H9 (cell line): ENCODE results near the gene KCNMB1. TPM values are rescaled to one million over a fixed set of nuclear protein-coding genes. Genes with fewer than 3 reads are reported as not detected.

Experiments
- DNase-seq: peaks from one replicate; pipeline ENCODE4 v3.0.0-alpha.2; 2017
- H2AFZ ChIP-seq: one replicate; pipeline ENCODE4 v1.6.1; 2013; ENCODE audit warnings: mild to moderate bottlenecking, low read length, control low read depth, moderate library complexity
- H2AK5ac ChIP-seq: 2 replicates; pipeline ENCODE4 v1.6.1; 2013; ENCODE audit warnings: low read length, control low read depth, mixed read lengths; ENCODE audit not compliant: insufficient read length
- H2BK120ac ChIP-seq: one replicate; pipeline ENCODE4 v1.6.1; 2013; ENCODE audit warnings: low read depth, mild to moderate bottlenecking, low read length, control low read depth, inconsistent platforms; ENCODE audit not compliant: poor library complexity, severe bottlenecking
- H2BK12ac ChIP-seq: 2 replicates; pipeline ENCODE4 v1.6.1; 2013; ENCODE audit warnings: low read length, control low read depth, mixed read lengths, low read depth; ENCODE audit not compliant: insufficient read length
- H2BK15ac ChIP-seq: 2 replicates; pipeline ENCODE4 v1.6.1; 2013; ENCODE audit warnings: low read depth, low read length, control low read depth
- H2BK20ac ChIP-seq: one replicate; pipeline ENCODE4 v1.6.1; 2013; ENCODE audit warnings: low read depth, mild to moderate bottlenecking, low read length, control low read depth, inconsistent platforms; ENCODE audit not compliant: poor library complexity, severe bottlenecking
- H2BK5ac ChIP-seq: 2 replicates; pipeline ENCODE4 v1.6.1; 2013; ENCODE audit warnings: low read length, control low read depth, mixed read lengths; ENCODE audit not compliant: insufficient read length
- H3K14ac ChIP-seq: 2 replicates; pipeline ENCODE4 v1.6.1; 2013; ENCODE audit warnings: low read length, control low read depth; ENCODE audit not compliant: insufficient read depth
- H3K18ac ChIP-seq: 2 replicates; pipeline ENCODE4 v1.6.1; 2013; ENCODE audit warnings: low read depth, mild to moderate bottlenecking, mixed read lengths, low read length, control low read depth; ENCODE audit not compliant: insufficient read length
- H3K23ac ChIP-seq: 2 replicates; pipeline ENCODE4 v1.6.1; 2013; ENCODE audit warnings: low read length, control low read depth, mixed read lengths, low read depth; ENCODE audit not compliant: insufficient read length
- H3K23me2 ChIP-seq: 2 replicates; pipeline ENCODE4 v1.6.1; 2013; ENCODE audit warnings: low read depth, mild to moderate bottlenecking, mixed read lengths, low read length, control low read depth; ENCODE audit not compliant: insufficient read length, poor library complexity, severe bottlenecking
- H3K27ac ChIP-seq: 2 replicates; pipeline ENCODE4 v1.5.1; 2013; ENCODE audit warnings: low read length, control low read depth, mixed read lengths, low read depth; ENCODE audit not compliant: insufficient read length
- H3K27me3 ChIP-seq: 2 replicates; pipeline ENCODE4 v1.6.1; 2013; ENCODE audit warnings: low read length, control low read depth, inconsistent platforms; ENCODE audit not compliant: insufficient read depth
- H3K4ac ChIP-seq: 2 replicates; pipeline ENCODE4 v1.6.1; 2013; ENCODE audit warnings: low read depth, mild to moderate bottlenecking, control low read depth, inconsistent platforms, low read length, moderate library complexity
- H3K4me1 ChIP-seq: 2 replicates; pipeline ENCODE4 v1.6.1; 2013; ENCODE audit warnings: low read length, control low read depth, inconsistent platforms; ENCODE audit not compliant: insufficient read depth
- H3K4me2 ChIP-seq: 2 replicates; pipeline ENCODE4 v1.6.1; 2013; ENCODE audit warnings: low read length, control low read depth, mixed read lengths; ENCODE audit not compliant: insufficient read length, insufficient read depth
- H3K56ac ChIP-seq: 2 replicates; pipeline ENCODE4 v1.6.1; 2013; ENCODE audit warnings: low read depth, mild to moderate bottlenecking, mixed read lengths, low read length, control low read depth; ENCODE audit not compliant: insufficient read length
- H3K79me1 ChIP-seq: 2 replicates; pipeline ENCODE4 v1.6.1; 2013; ENCODE audit warnings: low read depth, mild to moderate bottlenecking, moderate library complexity, low read length, control low read depth, inconsistent platforms; ENCODE audit not compliant: insufficient read depth, poor library complexity, severe bottlenecking
- H3K79me2 ChIP-seq: 2 replicates; pipeline ENCODE4 v1.6.1; 2013; ENCODE audit warnings: low read length, control low read depth, inconsistent platforms; ENCODE audit not compliant: insufficient read depth
- H3K9ac ChIP-seq: 2 replicates; pipeline ENCODE4 v1.6.1; 2013; ENCODE audit warnings: low read length, control low read depth, mixed read lengths; ENCODE audit not compliant: insufficient read length; ENCODE audit errors: extremely low read depth
- H3K9me3 ChIP-seq: one replicate; pipeline ENCODE4 v1.6.1; 2013; ENCODE audit warnings: low read depth, low read length, inconsistent platforms; ENCODE audit not compliant: control insufficient read depth
- H3T11ph ChIP-seq: one replicate; pipeline ENCODE4 v1.6.1; 2013; ENCODE audit warnings: mild to moderate bottlenecking, low read length, control low read depth, inconsistent platforms
- H4K20me1 ChIP-seq: one replicate; pipeline ENCODE4 v1.6.1; 2013; ENCODE audit not compliant: control insufficient read depth, insufficient read length, insufficient read depth
- H4K5ac ChIP-seq: 2 replicates; pipeline ENCODE4 v1.6.1; 2013; ENCODE audit warnings: low read depth, mild to moderate bottlenecking, mixed read lengths, low read length, control low read depth; ENCODE audit not compliant: insufficient read length
- H4K8ac ChIP-seq: replicated peaks from 2 replicates; pipeline ENCODE4 v1.6.1; 2013; ENCODE audit warnings: low read length, control low read depth, mixed read lengths, low read depth; ENCODE audit not compliant: insufficient read length
- H4K91ac ChIP-seq: 2 replicates; pipeline ENCODE4 v1.6.1; 2013; ENCODE audit warnings: low read depth, mild to moderate bottlenecking, moderate library complexity, mixed read lengths, low read length, control low read depth; ENCODE audit not compliant: insufficient read length
- H3K27ac Mint-ChIP-seq, 3 experiments: 2 replicates in 2 of 3; 3 replicates in 1 of 3; pipeline ENCODE4 v1.8.0; 2020 to 2021; ENCODE audit warnings: mixed read lengths in 3 of 3, mild to moderate bottlenecking in 1 of 3, moderate library complexity in 1 of 3
- H3K27me3 Mint-ChIP-seq: 2 replicates; pipeline ENCODE4 v1.8.0; 2021; ENCODE audit warnings: low read depth, mild to moderate bottlenecking, moderate library complexity, mixed read lengths
- H3K36me3 Mint-ChIP-seq, 3 experiments: 2 replicates in 2 of 3; 3 replicates in 1 of 3; pipeline ENCODE4 v1.8.0; 2020 to 2021; ENCODE audit warnings: low read depth in 3 of 3, mixed read lengths in 3 of 3; ENCODE audit not compliant: insufficient read depth in 1 of 3
- H3K4me1 Mint-ChIP-seq, 2 experiments: 2 replicates each; pipeline ENCODE4 v1.8.0; 2020; ENCODE audit warnings: mixed read lengths in 2 of 2
- H3K4me3 Mint-ChIP-seq, 2 experiments: 2 replicates in 1 of 2; 3 replicates in 1 of 2; pipeline ENCODE4 v1.8.0; 2020 to 2021; ENCODE audit warnings: mild to moderate bottlenecking in 2 of 2, mixed read lengths in 2 of 2, moderate library complexity in 1 of 2
- H3K9me3 Mint-ChIP-seq, 2 experiments: 2 replicates in 1 of 2; 3 replicates in 1 of 2; pipeline ENCODE4 v1.8.0; 2020; ENCODE audit warnings: mild to moderate bottlenecking in 2 of 2, mixed read lengths in 2 of 2, moderate library complexity in 1 of 2
- WGBS: extraction: QIAGEN DNeasy Blood & Tissue Kit; methylation state at CpG from one replicate; pipeline ENCODE4 v1.1.7; 2013; ENCODE audit warnings: missing lambda C conversion rate, low lambda C conversion rate, mixed read lengths; ENCODE audit not compliant: insufficient read length; ENCODE audit errors: extremely low coverage; 5-methylcytosine and 5-hydroxymethylcytosine counted together
- total RNA-seq: library from RNA; stranded (reverse); gene quantifications from 2 replicates; pipeline ENCODE4 v1.2.1, GENCODE V29; 2021
- TF ChIP-seq, protein P1 (sequence below): fragments of 200-600 bp; sonication (generic); conservative IDR thresholded peaks from 3 replicates; pipeline ENCODE4 v1.8.0; 2021; ENCODE audit warnings: antibody characterized with exemption, mild to moderate bottlenecking

KCNMB1 gene
- total RNA-seq, 1 experiment from 2014 or later: 0.28 TPM

DNA sequence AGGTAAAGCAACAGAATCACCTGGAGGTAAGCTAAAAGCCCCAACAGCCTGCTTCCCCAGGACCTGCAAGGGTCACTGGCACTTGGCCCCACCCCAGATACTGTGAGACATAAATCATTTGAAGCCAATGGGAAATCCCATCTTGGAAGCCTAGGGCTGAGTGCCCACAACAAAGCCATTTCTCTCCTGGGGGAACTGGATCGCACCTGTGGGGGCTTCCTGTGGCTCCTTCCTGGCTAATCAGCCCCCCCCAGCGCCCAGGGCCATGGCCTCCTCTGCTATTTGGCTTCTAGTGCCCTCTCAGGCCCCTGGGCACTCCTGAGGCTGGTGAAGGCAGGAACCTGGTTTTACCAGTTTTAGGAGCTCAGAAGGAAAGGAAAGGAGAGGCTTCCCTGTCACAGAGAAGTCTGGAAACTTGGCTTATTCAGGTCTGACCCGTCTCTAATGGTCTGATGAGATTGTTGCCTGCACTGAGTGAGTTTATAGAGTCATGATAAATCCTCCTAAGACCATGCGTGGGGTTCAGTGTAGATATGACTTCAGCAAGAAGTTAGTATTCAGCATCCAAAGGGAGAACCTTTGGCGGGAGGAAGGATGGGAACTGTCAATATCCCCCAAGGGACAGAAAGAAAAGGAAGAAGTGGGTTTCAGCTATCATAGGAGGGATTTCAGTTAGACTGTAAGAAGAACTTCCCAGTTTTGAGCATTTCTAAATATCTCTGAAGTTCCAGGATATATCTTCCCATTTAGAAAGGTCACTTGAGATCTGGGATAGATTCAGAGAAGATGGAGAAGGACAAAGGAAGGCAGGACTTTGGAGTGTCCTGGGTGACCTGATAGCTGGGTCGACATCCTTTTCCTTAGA is 1.2 kb downstream of the KCNMB1 start:
- Mint-ChIP-seq H3K4me1 (peaks cover 48 to 55% of the 10 kb centered on the region in 2 experiments), H3K36me3 (no peaks in the 10 kb centered on the region)
- H3K27ac ChIP-seq: no peak overlapping the region

More for the DNA sequence above, 1.2 kb downstream of the KCNMB1 start:
- Histone ChIP-seq H2AFZ (no peak overlapping the region), H3K79me2 (no peaks in the 10 kb centered on the region), H4K5ac (no peak overlapping the region), H3K4ac (no peak overlapping the region), H3K79me1 (no peaks in the 10 kb centered on the region), H2BK5ac (no peak overlapping the region), H3K56ac (no peak overlapping the region), H3K9me3 (no peaks in the 10 kb centered on the region), H4K8ac (no peak overlapping the region), H2BK120ac (no peak overlapping the region), H3K9ac (no peak overlapping the region), H3K4me2 (no peak overlapping the region), H3K27me3 (no peaks in the 10 kb centered on the region), H4K91ac (no peak overlapping the region), H2BK20ac (no peak overlapping the region), H2BK15ac (no peak overlapping the region), H4K20me1 (no peaks in the 10 kb centered on the region), H2BK12ac (no peak overlapping the region), H3K4me1 (no peaks in the 10 kb centered on the region), H2AK5ac (no peak overlapping the region), H3T11ph (no peak overlapping the region), H3K23me2 (no peaks in the 10 kb centered on the region), H3K23ac (no peak overlapping the region), H3K18ac (no peak overlapping the region), H3K14ac (no peak overlapping the region)
- H3K4me3 Mint-ChIP-seq: no peak overlapping the region
- TF ChIP-seq, protein P1, sequence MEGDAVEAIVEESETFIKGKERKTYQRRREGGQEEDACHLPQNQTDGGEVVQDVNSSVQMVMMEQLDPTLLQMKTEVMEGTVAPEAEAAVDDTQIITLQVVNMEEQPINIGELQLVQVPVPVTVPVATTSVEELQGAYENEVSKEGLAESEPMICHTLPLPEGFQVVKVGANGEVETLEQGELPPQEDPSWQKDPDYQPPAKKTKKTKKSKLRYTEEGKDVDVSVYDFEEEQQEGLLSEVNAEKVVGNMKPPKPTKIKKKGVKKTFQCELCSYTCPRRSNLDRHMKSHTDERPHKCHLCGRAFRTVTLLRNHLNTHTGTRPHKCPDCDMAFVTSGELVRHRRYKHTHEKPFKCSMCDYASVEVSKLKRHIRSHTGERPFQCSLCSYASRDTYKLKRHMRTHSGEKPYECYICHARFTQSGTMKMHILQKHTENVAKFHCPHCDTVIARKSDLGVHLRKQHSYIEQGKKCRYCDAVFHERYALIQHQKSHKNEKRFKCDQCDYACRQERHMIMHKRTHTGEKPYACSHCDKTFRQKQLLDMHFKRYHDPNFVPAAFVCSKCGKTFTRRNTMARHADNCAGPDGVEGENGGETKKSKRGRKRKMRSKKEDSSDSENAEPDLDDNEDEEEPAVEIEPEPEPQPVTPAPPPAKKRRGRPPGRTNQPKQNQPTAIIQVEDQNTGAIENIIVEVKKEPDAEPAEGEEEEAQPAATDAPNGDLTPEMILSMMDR: no peak
- no peaks in the 10 kb centered on the region for H3K9me3 Mint-ChIP-seq
- no CpG with 5 or more reads among the region's 6 CpGs for WGBS
- no peaks in the 10 kb centered on the region; the same call in 1 of the 2 replicates for H3K27me3 Mint-ChIP-seq
- H3K27ac Mint-ChIP-seq: no peak overlapping the region; a peak in 1 of 7 replicates
- no peak for DNase-seq
